GM12878 (cell line): ENCODE results near the gene C2orf69. TPM values are rescaled to one million over a fixed set of nuclear protein-coding genes. Genes with fewer than 3 reads are reported as not detected.

Experiments
- ATAC-seq: fragments of 200-7000 bp; cut with Tn5 transposase; 3 replicates; pipeline ENCODE4 v1.9.1; 2020; ENCODE audit warnings: mild to moderate bottlenecking, moderate library complexity
- BruUV-seq: library from RNA; stranded (reverse); fragments of 400-500 nt; replicated peaks from 2 replicates; lab custom pipeline; 2021; lab: Mats Ljungman, UMichigan
- CTCF ChIA-PET: fragments of 300-600 bp; sonication (Branson Sonifier 250); formaldehyde crosslinking; extraction: SDS; loops from one replicate; lab custom pipeline; 2021; ENCODE audit warnings: inconsistent platforms; lab: Yijun Ruan, JAX
- POLR2A ChIA-PET: fragments of 350-600 bp; formaldehyde crosslinking; extraction: SDS; loops from one replicate; lab custom pipeline; 2021; ENCODE audit warnings: inconsistent platforms; lab: Charles Lee
- RAD21 ChIA-PET: fragments of 300-600 bp; sonication (Branson Sonifier 250); formaldehyde crosslinking; loops from one replicate; lab custom pipeline; 2023; ENCODE audit warnings: antibody characterized with exemption; ENCODE audit not compliant: unreplicated experiment; lab: Charles Lee
- SMC1A ChIA-PET: fragments of 300-600 bp; sonication (Branson Sonifier 250); formaldehyde crosslinking; loops from one replicate; lab custom pipeline; 2023; ENCODE audit not compliant: unreplicated experiment, uncharacterized antibody; lab: Charles Lee
- DNase-seq: peaks from one replicate; pipeline ENCODE4 v3.0.0-alpha.2; 2011; ENCODE audit warnings: low read depth, low spot score
- FAIRE-seq: peaks from 3 replicates; lab custom pipeline; 2011; peaks lifted over from hg19 to GRCh38; lab: Jason Lieb, UNC
- H2AFZ ChIP-seq: 2 replicates; pipeline ENCODE4 v1.6.0; 2011; ENCODE audit warnings: low read depth, low read length, control low read depth; ENCODE audit not compliant: control insufficient read depth
- H3K27ac ChIP-seq: 2 replicates; pipeline ENCODE4 v1.5.1; 2011; ENCODE audit warnings: control low read depth; ENCODE audit not compliant: control insufficient read depth, insufficient read depth
- H3K27me3 ChIP-seq, 2 experiments: replicated peaks in 1 of 2; 2 replicates each; pipeline versions ENCODE4 v1.6.0 to v1.6.1; 2011; ENCODE audit warnings: low read length in 1 of 2; ENCODE audit not compliant: control insufficient read depth in 2 of 2, insufficient read depth in 2 of 2
- H3K36me3 ChIP-seq, 2 experiments: 2 replicates each; pipeline ENCODE4 v1.5.1; 2011; ENCODE audit warnings: low read length in 1 of 2; ENCODE audit not compliant: control insufficient read depth in 2 of 2, insufficient read depth in 2 of 2
- H3K4me1 ChIP-seq: 2 replicates; pipeline ENCODE4 v1.6.1; 2011; ENCODE audit warnings: mild to moderate bottlenecking, low read length, moderate library complexity, mixed read lengths; ENCODE audit not compliant: control insufficient read depth, insufficient read depth
- H3K4me2 ChIP-seq: 2 replicates; pipeline ENCODE4 v1.6.0; 2011; ENCODE audit warnings: control low read depth; ENCODE audit not compliant: control insufficient read depth, insufficient read depth
- H3K4me3 ChIP-seq: fragments of 200-600 bp; sonication (generic); 2 replicates; pipeline ENCODE4 v1.5.1; 2016
- H3K79me2 ChIP-seq: 2 replicates; pipeline ENCODE4 v1.6.0; 2011; ENCODE audit warnings: low read length; ENCODE audit not compliant: control insufficient read depth, insufficient read depth
- H3K9ac ChIP-seq: 2 replicates; pipeline ENCODE4 v1.8.0; 2011; ENCODE audit warnings: low read length, control low read depth, mixed read lengths; ENCODE audit not compliant: control insufficient read depth, insufficient read depth
- H3K9me3 ChIP-seq: replicated peaks from 3 replicates; pipeline ENCODE4 v1.5.1; 2011; ENCODE audit warnings: mild to moderate bottlenecking, low read length; ENCODE audit not compliant: control insufficient read depth, insufficient read depth
- H4K20me1 ChIP-seq: 2 replicates; pipeline ENCODE4 v1.6.0; 2011; ENCODE audit not compliant: control insufficient read depth, insufficient read depth
- BCLAF1 ChIP-seq: fragments of 450-650 bp; IDR thresholded peaks from 2 replicates; pipeline ENCODE4 v1.6.1; 2017; ENCODE audit warnings: antibody characterized with exemption, mild to moderate bottlenecking, moderate library complexity
- CBFB ChIP-seq: IDR thresholded peaks from 2 replicates; pipeline ENCODE4 v1.6.1; 2016; ENCODE audit warnings: antibody characterized with exemption, low read depth
- CHD1 ChIP-seq: IDR thresholded peaks from 2 replicates; pipeline ENCODE4 v1.6.1; 2012; ENCODE audit warnings: low read depth, low read length, improper control_type of control experiment
- CREM ChIP-seq: IDR thresholded peaks from 2 replicates; pipeline ENCODE4 v1.6.1; 2014; ENCODE audit warnings: antibody characterized with exemption, low read depth
- ESRRA ChIP-seq: IDR thresholded peaks from 2 replicates; pipeline ENCODE4 v1.6.1; 2012; ENCODE audit warnings: mild to moderate bottlenecking, low read length, improper control_type of control experiment
- FOS ChIP-seq: IDR thresholded peaks from 3 replicates; pipeline ENCODE4 v1.6.1; 2011; ENCODE audit warnings: borderline replicate concordance; ENCODE audit not compliant: insufficient read length; ENCODE audit errors: extremely low read depth
- GATAD2B ChIP-seq: fragments of 450-650 bp; conservative IDR thresholded peaks from 2 replicates; pipeline ENCODE4 v1.6.1; 2017; ENCODE audit warnings: low read depth, mild to moderate bottlenecking, moderate library complexity
- HDAC2 ChIP-seq: fragments of 200-600 bp; sonication (generic); IDR thresholded peaks from 2 replicates; pipeline ENCODE4 v1.6.1; 2017
- JUNB ChIP-seq: IDR thresholded peaks from 2 replicates; pipeline ENCODE4 v1.6.1; 2016; ENCODE audit warnings: antibody characterized with exemption, mild to moderate bottlenecking
- LARP7 ChIP-seq: fragments of 450-650 bp; IDR thresholded peaks from 2 replicates; pipeline ENCODE4 v1.6.1; 2017; ENCODE audit warnings: mild to moderate bottlenecking
- MTA2 ChIP-seq: fragments of 450-650 bp; IDR thresholded peaks from 2 replicates; pipeline ENCODE4 v1.6.1; 2016; ENCODE audit warnings: low read depth, mild to moderate bottlenecking, moderate library complexity
- NR2F1 ChIP-seq: fragments of 450-650 bp; conservative IDR thresholded peaks from 2 replicates; pipeline ENCODE4 v1.6.1; 2017; ENCODE audit warnings: mild to moderate bottlenecking
- PAX8 ChIP-seq: fragments of 450-650 bp; IDR thresholded peaks from 2 replicates; pipeline ENCODE4 v1.6.1; 2017; ENCODE audit warnings: mild to moderate bottlenecking, moderate library complexity
- PKNOX1 ChIP-seq: fragments of 450-650 bp; IDR thresholded peaks from 2 replicates; pipeline ENCODE4 v1.6.1; 2016; ENCODE audit warnings: mild to moderate bottlenecking
- POU2F2 ChIP-seq: IDR thresholded peaks from 3 replicates; pipeline ENCODE4 v1.6.1; 2011; ENCODE audit warnings: low read depth, mild to moderate bottlenecking, low read length, borderline replicate concordance
- RELA ChIP-seq: fragments of 450-650 bp; IDR thresholded peaks from 2 replicates; pipeline ENCODE4 v1.8.0; 2014; ENCODE audit warnings: borderline replicate concordance; ENCODE audit not compliant: partially characterized antibody
- YBX1 ChIP-seq: fragments of 450-650 bp; IDR thresholded peaks from 2 replicates; pipeline ENCODE4 v1.6.1; 2016; ENCODE audit warnings: antibody characterized with exemption
- ZBED1 ChIP-seq: IDR thresholded peaks from 2 replicates; pipeline ENCODE4 v1.6.1; 2016; ENCODE audit warnings: borderline replicate concordance
- ZNF207 ChIP-seq: fragments of 450-650 bp; IDR thresholded peaks from 2 replicates; pipeline ENCODE4 v1.6.1; 2014; ENCODE audit warnings: antibody characterized with exemption, mild to moderate bottlenecking, borderline replicate concordance
- ZNF622 ChIP-seq: fragments of 450-650 bp; IDR thresholded peaks from 2 replicates; pipeline ENCODE4 v1.6.1; 2017; ENCODE audit warnings: mild to moderate bottlenecking, inconsistent platforms
- WGBS: methylation state at CpG from one replicate; pipeline ENCODE4 v1.1.6; 2016; ENCODE audit warnings: low lambda C conversion rate; ENCODE audit not compliant: insufficient replicate concordance, insufficient coverage; ENCODE audit errors: missing lambda C conversion rate; 5-methylcytosine and 5-hydroxymethylcytosine counted together
- in situ Hi-C: fragments of 300-500 bp; cut with MboI; formaldehyde crosslinking; loops from 9 replicates; pipeline ENCODE4 v1.14.3; 2018; ENCODE audit warnings: mixed read lengths
- intact Hi-C: fragments of 100-400 bp; cut with micrococcal nuclease; formaldehyde crosslinking; loops from one replicate; pipeline ENCODE4 v1.14.2; 2022; ENCODE audit not compliant: unreplicated experiment
- polyA plus RNA-seq, 11 experiments: library from polyadenylated mRNA; depleted of rRNA in 4 of 11; unstranded in 6 of 11; stranded (reverse) in 5 of 11; fragments of >200 nt; fragmentation: Nextera tagmentation in 4 of 11; fragmentation: Illumina TruSeq in 1 of 11; extraction: Ambion mirVana in 4 of 11; extraction: Trizol in 1 of 11; gene quantifications; 1 replicate in 1 of 11; 2 replicates in 10 of 11; pipeline versions ENCODE4 v1.2.1 to v1.2.3, GENCODE V29; 2011 to 2016; ENCODE audit warnings: inconsistent platforms in 2 of 11, missing spikeins in 2 of 11, low read depth in 1 of 11
- total RNA-seq, 4 experiments: library from RNA; depleted of rRNA in 3 of 4; stranded (reverse); fragments of >200 nt in 3 of 4; fragmentation: Illumina TruSeq in 1 of 4; extraction: Trizol in 1 of 4; gene quantifications; 2 replicates each; pipeline versions ENCODE4 v1.2.1 to v1.2.3, GENCODE V29; 2013 to 2021

C2orf69 gene
- total and polyA plus RNA-seq, 10 of the 15 experiments (the other 5 are each of a cell fraction or from before 2014, with no cell fraction given), result 6.3 to 20.3 (median 11.1) TPM

- TF ChIP-seq PKNOX1 (peak; percentile 68; the same call in 1 of the 2 replicates), ESRRA (no peak), FOS (no peak), ZNF622 (no peak; the same call in 1 of the 2 replicates)
- TF ChIP-seq, all 136 proteins: peak for 71
Observed at GRCh38 chr2:199955339-199956061, 44.4 kb downstream of the C2orf69 start, which contains the start of the genes MAIP1 and TYW5 (continued).

GRCh38 chr2:199956062-199956380 is 44.9 kb downstream of the C2orf69 start:
- BruUV-seq, result no TSS peak
- ChIA-PET RAD21 (no interaction called here), SMC1A (interaction anchor here (1.1 kb wide), 1 partner anchor 33 kb away, joined by 3 read pairs; no protein-coding TSS in a partner anchor), CTCF (interaction anchor here (1.0 kb wide), 1 partner anchor 1276 kb away, joined by 3 read pairs; no protein-coding TSS in a partner anchor), POLR2A (interaction anchor here (0.8 kb wide), 1 partner anchor 45 kb away, joined by 3 read pairs; the partner anchor contains the start of gene C2orf69)
- Histone ChIP-seq H3K4me3 (peak overlapping the region; percentile 98), H3K79me2 (peaks cover 68% of the 10 kb centered on the region), H3K4me2 (peak overlapping the region; percentile 70; the same call in 1 of the 2 replicates), H3K36me3 (peaks cover 0 to 5% of the 10 kb centered on the region in 2 experiments; a peak in 2 of 4 replicates), H3K9ac (peak overlapping the region; percentile 95), H2AFZ (peak overlapping the region; percentile 94), H3K4me1 (peaks cover 9% of the 10 kb centered on the region), H3K9me3 (no peaks in the 10 kb centered on the region), H4K20me1 (no peaks in the 10 kb centered on the region; the same call in 1 of the 2 replicates), H3K27me3 (no peaks in the 10 kb centered on the region), H3K27ac (peak overlapping the region; percentile 98)
- peak; percentile 7 for FAIRE-seq
- ATAC-seq, result no peak; the same call in 2 of the 3 replicates
- no peak for DNase-seq
- intact Hi-C loops, result loop anchor here (10.0 kb wide), 2 partner anchors 859 to 1179 kb away; partner anchors contain the start of gene BZW1
- in situ Hi-C loops, result no loop called here
- under 1% methylated on average over 10 of the region's 10 CpGs for WGBS
- TF ChIP-seq PKNOX1 (no peak), ZNF207 (no peak), ZBED1 (no peak), NR2F1 (no peak), HDAC2 (no peak), POU2F2 (no peak), BCLAF1 (no peak), JUNB (no peak), GATAD2B (no peak), CBFB (no peak), CHD1 (no peak), PAX8 (no peak), YBX1 (no peak), MTA2 (no peak), CREM (no peak), RELA (no peak), LARP7 (no peak)
